GM12872 (cell line): ENCODE measurements around the gene KIAA1958.

Experiments
- CTCF ChIP-seq: IDR thresholded peaks from 3 replicates; pipeline ENCODE4 v1.5.1; 2011; ENCODE audit warnings: low read depth, mild to moderate bottlenecking, low read length, moderate library complexity; ENCODE audit not compliant: insufficient read depth

The KIAA1958 gene

DNA sequence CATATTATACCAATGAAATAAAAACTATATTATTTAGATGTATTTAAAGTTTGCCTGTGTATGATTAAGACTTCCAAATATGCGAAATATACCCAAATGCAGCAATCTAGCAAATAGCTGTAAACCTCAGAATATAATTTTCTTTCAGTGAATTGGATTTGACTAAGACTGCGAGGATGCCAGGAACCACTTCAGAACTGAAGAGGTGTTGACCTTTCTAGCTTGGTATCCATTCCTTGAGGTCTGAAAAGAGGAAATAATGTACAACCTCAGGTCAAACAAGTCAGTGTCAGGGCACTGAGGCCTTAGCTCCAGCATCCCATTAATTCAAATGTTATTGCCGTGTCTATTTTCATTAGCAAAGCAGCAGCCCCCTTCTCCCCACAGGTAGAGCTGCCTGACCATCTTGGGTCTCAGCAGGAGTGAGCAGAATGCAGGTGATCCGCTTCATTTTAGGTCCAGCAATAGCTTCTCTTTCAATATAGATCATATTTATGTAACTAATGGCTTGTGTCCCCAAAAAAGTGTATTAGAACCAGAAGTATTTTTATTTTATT, 100.0 kb downstream of the KIAA1958 start:
- no peak for TF ChIP-seq CTCF

DNA sequence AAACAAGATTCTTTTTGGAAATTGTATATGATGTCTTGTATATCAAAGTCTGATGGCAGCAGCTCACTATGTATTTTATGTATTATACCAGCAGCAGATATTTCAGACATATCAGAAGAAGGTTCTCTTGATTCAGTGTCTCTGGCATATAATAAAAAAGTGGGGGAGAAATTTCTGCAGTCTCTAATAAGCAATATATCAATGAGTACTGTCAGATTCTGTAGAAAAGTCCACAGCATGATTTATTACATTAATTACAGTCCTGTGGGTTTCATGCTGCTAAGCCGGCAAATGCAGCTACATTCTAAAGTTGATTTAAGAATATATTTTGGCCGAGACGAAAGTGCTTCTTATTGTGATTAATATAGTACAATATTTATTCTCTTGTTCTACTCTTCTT, 113.1 kb downstream of the KIAA1958 start:
- no peak for TF ChIP-seq CTCF

DNA sequence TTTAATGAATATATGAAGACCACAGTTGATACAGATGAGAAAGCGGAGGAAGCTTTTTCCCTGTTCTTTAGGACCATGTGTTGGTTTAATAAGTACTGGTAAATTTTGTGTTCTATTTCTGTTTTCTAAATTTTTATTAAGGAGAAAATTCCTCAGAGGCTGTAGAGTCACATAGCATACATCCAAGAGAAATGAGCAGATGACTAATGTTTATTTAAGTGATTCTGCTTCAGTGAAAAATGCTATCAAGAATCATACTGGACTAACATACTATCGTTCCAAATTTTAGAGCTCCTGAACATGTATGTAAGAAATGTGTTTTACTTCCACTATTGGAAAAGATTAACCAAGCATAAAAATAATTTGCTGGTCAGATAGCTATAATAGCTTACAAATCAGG, 115.0 kb downstream of the KIAA1958 start:
- TF ChIP-seq CTCF: no peak

- no peak for TF ChIP-seq CTCF
Observed at GRCh38 chr9:112604790-112605189, 118.2 kb downstream of the KIAA1958 start.

DNA sequence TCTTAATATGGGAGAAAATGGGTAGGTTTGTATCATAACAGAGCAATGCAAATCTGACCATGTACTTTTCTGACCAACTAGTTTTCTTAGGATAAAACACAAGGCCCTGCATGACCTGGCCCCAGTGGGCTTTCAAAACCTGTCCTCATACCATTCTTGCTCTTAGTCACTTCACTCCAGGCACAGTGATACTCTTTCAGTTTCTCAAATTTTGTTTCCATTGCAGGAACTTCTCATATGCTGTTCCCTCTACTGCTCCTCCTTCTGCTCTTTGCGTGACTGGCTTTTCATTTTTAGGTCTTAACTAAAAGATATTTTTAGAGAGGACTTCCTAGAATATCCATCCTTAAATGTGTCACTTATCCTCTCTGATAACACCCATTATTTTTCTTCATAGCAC, 118.9 kb downstream of the KIAA1958 start:
- TF ChIP-seq CTCF: no peak

- no peak for TF ChIP-seq CTCF
Observed at GRCh38 chr9:112605963-112606699, 119.5 kb downstream of the KIAA1958 start.

- no peak for TF ChIP-seq CTCF
Observed at GRCh38 chr9:112608851-112609250, 122.2 kb downstream of the KIAA1958 start.
